GM18873 (cell line): ENCODE measurements around the gene KLK15.

Source experiments
- ATAC-seq: cut with Tn5 transposase; IDR thresholded peaks from one replicate; pipeline ENCODE4 v1.9.1; 2021; ENCODE audit warnings: mild to moderate bottlenecking, moderate library complexity, moderate number of reproducible peaks; ENCODE audit not compliant: unreplicated experiment, low FRiP score

KLK15 gene

DNA sequence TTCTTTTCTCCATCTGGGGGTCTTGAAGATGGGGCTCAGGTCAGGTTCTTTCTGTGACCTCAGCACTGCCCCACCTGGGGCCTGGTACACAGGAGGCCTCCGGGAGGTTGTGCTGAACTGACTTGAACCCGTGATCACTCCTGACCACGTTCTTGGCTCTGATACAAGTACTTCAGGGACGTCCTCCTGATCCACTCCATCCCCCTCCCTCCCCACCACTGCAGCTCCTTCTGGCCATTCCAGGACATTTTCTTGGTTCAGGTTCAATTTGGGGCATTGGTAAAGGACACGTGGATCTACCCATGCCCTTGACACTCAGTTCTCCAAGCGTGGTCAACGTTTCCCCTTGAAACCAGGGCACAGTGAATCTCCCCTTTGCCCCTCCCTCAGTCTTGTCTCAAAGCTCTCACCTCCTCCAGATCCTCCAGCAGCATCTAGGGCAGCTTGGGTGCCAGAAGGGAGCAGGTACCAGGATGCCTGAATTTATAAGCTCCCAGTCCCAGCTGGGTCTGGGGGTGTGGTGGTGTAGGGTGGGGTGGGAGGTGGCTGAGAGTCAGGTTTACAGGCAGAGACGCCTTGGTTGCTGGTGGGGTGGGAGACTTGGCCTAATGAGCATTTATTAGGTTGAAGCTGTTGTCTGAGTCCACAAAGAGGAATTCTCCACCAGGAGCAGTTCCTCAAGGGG, at the start of gene KLK15:
KLK15 (minus strand) TSS at position 458 of the 685 bp plus-strand sequence. CDS start 2,082 bp downstream, outside the sequence.
- no peak for ATAC-seq

GRCh38 chr19:50882188-50882587, 48.8 kb upstream of the KLK15 start:
- ATAC-seq = no peak

DNA sequence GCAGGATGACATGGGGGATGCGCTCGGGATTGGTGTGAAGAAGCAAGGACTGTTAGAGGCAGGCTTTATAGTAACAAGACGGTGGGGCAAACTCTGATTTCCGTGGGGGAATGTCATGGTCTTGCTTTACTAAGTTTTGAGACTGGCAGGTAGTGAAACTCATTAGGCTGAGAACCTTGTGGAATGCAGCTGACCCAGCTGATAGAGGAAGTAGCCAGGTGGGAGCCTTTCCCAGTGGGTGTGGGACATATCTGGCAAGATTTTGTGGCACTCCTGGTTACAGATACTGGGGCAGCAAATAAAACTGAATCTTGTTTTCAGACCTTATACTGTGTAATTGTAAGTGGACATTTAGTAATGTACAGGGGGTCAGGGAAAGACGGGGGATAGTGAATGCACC, 46.9 kb upstream of the KLK15 start:
- ATAC-seq = no peak

DNA sequence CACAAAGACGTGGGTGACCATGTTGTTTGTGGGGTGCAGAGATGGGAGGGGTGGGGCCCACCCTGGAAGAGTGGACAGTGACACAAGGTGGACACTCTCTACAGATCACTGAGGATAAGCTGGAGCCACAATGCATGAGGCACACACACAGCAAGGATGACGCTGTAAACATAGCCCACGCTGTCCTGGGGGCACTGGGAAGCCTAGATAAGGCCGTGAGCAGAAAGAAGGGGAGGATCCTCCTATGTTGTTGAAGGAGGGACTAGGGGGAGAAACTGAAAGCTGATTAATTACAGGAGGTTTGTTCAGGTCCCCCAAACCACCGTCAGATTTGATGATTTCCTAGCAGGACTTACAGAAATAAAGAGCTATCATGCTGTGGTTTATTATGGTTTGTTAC, 45.5 kb upstream of the KLK15 start:
- ATAC-seq = no peak

- ATAC-seq = no peak
These were observed 44.0 kb upstream of the KLK15 start for GRCh38 chr19:50877338-50877737.

DNA sequence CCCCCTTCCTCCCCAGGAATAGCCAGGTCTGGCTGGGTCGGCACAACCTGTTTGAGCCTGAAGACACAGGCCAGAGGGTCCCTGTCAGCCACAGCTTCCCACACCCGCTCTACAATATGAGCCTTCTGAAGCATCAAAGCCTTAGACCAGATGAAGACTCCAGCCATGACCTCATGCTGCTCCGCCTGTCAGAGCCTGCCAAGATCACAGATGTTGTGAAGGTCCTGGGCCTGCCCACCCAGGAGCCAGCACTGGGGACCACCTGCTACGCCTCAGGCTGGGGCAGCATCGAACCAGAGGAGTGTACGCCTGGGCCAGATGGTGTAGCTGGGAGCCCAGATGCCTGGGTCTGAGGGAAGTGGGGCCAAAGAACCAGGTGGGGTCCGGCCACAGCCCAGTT, 43.1 kb upstream of the KLK15 start:
- ATAC-seq = no peak

DNA sequence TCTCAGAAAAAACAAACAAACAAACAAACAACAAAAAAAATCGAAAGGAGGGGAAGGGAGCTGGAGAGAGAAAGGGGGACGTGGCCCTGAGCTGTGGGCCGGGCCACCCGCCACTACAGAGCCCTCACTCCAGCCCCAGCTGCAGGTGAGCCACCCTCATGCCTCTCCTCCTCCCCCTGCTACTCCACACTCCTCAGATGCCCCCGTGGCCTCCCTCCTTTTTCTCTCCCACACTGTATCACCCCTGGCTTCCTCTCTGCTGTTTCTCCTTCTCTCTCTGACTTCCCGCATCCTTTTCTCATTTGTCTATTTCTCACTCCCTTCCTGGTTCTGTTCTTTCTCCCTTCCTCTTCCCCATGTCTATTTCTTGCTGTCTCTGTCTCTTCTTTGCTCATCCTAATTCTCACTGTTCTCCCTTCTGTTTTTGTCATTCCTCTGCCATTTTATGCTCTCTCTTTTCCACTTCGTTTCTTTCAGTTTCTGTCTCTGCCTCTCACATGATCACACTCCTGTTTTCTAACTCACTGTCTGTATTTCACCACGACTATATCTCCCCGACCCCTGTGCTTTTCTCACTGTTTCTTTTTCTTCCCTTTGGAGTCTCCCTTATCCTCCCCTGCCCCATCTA, 42.5 kb upstream of the KLK15 start:
- no peak for ATAC-seq

DNA sequence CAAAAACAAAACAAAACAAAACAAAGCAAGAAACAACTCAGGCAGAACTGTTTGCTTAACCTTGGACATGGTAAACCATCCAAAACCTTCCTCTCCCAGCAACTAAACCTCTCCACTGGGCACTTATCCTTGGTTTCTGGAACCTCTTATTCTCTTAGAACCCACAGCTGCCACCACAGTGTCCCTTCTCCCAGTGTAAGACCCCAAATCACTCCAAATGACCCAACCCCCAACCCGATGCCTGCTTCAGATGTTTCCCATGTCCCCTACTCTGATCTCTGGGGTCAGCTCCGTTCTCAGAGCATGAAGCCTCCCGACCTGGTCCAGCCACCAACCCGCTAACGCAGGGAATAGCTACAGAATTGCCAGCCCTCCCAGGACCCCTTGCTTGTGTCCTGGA, 40.8 kb upstream of the KLK15 start:
- ATAC-seq = no peak

DNA sequence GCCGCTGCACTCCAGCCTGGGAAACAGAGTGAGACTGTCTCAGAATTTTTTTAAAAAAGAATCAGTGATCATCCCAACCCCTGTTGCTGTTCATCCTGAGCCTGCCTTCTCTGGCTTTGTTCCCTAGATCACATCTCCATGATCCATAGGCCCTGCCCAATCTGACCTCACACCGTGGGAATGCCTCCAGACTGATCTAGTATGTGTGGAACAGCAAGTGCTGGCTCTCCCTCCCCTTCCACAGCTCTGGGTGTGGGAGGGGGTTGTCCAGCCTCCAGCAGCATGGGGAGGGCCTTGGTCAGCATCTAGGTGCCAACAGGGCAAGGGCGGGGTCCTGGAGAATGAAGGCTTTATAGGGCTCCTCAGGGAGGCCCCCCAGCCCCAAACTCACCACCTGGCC, 39.7 kb upstream of the KLK15 start, which contains the start of gene KLK2:
KLK2 (plus strand) TSS at position 384 of the 400 bp plus-strand sequence. CDS start 35 bp downstream, outside the sequence.
- no peak for ATAC-seq

- no peak for ATAC-seq
These were observed 37.2 kb upstream of the KLK15 start for GRCh38 chr19:50870417-50871089.

DNA sequence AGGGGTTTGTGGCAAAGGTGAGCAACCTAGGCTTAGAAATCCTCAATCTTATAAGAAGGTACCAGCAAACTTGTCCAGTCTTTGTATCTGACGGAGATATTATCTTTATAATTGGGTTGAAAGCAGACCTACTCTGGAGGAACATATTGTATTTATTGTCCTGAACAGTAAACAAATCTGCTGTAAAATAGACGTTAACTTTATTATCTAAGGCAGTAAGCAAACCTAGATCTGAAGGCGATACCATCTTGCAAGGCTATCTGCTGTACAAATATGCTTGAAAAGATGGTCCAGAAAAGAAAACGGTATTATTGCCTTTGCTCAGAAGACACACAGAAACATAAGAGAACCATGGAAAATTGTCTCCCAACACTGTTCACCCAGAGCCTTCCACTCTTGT, 36.1 kb upstream of the KLK15 start:
- no peak for ATAC-seq

- no peak for ATAC-seq
These were observed 28.3 kb upstream of the KLK15 start for GRCh38 chr19:50861496-50862286.

DNA sequence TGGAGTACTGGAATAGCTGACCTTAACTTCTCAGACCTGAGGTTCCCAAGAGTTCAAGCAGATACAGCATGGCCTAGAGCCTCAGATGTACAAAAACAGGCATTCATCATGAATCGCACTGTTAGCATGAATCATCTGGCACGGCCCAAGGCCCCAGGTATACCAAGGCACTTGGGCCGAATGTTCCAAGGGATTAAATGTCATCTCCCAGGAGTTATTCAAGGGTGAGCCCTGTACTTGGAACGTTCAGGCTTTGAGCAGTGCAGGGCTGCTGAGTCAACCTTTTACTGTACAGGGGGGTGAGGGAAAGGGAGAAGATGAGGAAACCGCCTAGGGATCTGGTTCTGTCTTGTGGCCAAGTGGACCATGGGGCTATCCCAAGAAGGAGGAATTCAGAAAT, 27.6 kb upstream of the KLK15 start:
- no peak for ATAC-seq

GRCh38 chr19:50859849-50860248, 26.5 kb upstream of the KLK15 start:
- no peak for ATAC-seq

DNA sequence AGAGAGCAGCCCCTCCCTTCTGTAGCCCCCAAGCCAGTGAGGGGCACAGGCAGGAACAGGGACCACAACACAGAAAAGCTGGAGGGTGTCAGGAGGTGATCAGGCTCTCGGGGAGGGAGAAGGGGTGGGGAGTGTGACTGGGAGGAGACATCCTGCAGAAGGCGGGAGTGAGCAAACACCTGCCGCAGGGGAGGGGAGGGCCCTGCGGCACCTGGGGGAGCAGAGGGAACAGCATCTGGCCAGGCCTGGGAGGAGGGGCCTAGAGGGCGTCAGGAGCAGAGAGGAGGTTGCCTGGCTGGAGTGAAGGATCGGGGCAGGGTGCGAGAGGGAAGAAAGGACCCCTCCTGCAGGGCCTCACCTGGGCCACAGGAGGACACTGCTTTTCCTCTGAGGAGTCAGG, 25.5 kb upstream of the KLK15 start:
- no peak for ATAC-seq

DNA sequence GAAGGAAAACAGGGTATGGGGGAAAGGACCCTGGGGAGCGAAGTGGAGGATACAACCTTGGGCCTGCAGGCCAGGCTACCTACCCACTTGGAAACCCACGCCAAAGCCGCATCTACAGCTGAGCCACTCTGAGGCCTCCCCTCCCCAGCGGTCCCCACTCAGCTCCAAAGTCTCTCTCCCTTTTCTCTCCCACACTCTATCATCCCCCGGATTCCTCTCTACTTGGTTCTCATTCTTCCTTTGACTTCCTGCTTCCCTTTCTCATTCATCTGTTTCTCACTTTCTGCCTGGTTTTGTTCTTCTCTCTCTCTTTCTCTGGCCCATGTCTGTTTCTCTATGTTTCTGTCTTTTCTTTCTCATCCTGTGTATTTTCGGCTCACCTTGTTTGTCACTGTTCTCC, 24.0 kb upstream of the KLK15 start:
- no peak for ATAC-seq

DNA sequence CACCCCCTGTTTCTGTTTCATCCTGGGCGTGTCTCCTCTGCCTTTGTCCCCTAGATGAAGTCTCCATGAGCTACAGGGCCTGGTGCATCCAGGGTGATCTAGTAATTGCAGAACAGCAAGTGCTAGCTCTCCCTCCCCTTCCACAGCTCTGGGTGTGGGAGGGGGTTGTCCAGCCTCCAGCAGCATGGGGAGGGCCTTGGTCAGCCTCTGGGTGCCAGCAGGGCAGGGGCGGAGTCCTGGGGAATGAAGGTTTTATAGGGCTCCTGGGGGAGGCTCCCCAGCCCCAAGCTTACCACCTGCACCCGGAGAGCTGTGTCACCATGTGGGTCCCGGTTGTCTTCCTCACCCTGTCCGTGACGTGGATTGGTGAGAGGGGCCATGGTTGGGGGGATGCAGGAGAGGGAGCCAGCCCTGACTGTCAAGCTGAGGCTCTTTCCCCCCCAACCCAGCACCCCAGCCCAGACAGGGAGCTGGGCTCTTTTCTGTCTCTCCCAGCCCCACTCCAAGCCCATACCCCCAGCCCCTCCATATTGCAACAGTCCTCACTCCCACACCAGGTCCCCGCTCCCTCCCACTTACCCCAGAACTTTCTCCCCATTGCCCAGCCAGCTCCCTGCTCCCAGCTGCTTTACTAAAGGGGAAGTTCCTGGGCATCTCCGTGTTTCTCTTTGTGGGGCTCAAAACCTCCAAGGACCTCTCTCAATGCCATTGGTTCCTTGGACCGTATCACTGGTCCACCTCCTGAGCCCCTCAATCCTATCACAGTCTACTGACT, 21.4 kb upstream of the KLK15 start, which contains the start of gene KLK3:
KLK3 (plus strand) TSS at position 280 of the 775 bp plus-strand sequence; CDS start at position 321, 41 bp downstream.
- ATAC-seq = no peak

- ATAC-seq = no peak
These were observed 18.2 kb upstream of the KLK15 start for GRCh38 chr19:50851620-50852019.

DNA sequence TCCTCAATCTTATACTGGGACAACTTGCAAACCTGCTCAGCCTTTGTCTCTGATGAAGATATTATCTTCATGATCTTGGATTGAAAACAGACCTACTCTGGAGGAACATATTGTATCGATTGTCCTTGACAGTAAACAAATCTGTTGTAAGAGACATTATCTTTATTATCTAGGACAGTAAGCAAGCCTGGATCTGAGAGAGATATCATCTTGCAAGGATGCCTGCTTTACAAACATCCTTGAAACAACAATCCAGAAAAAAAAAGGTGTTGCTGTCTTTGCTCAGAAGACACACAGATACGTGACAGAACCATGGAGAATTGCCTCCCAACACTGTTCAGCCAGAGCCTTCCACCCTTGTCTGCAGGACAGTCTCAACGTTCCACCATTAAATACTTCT, 17.4 kb upstream of the KLK15 start:
- ATAC-seq = no peak
